Measurements from ENCODE around the gene TCN1.

Gene TCN1

GRCh38 chr11:59845399-59845798, 20.9 kb downstream of the TCN1 start, which contains the start of gene CBLIF:
Gene CBLIF (minus strand): TSS chr11:59845499. CDS start chr11:59845453, 46 bp downstream.
- Histone ChIP-seq H3K27me3 (ENCODE audit: control insufficient read depth, low read length) (no peaks in the 10 kb centered on the region), H3K4me1 (ENCODE audit: control insufficient read depth, low read length) (no peaks in the 10 kb centered on the region), H4K20me1 (ENCODE audit: control insufficient read depth, insufficient read depth, low read depth, low read length) (no peaks in the 10 kb centered on the region), H3K36me3 (ENCODE audit: control insufficient read depth, low read length) (no peaks in the 10 kb centered on the region), H3K9me2 (replicated peaks; ENCODE audit: control insufficient read depth, low read length) (no peaks in the 10 kb centered on the region), H3K4me3 (ENCODE audit: low read length) (no peak within 1 kb of the TSS), H3K79me2 (ENCODE audit: control insufficient read depth, low read length) (no peaks in the 10 kb centered on the region), H3K9me3 (ENCODE audit: control insufficient read depth, insufficient read depth, low read length) (no peaks in the 10 kb centered on the region), H3F3A (ENCODE audit: control insufficient read depth, insufficient read depth) (no peaks in the 10 kb centered on the region), H3K4me2 (ENCODE audit: low read length) (no peak within 1 kb of the TSS), H3K27ac (ENCODE audit: low read depth, low read length) (no peak within 1 kb of the TSS)
- no peak for TF ChIP-seq CTCF (IDR thresholded peaks at IDR 0.05; ENCODE audit: low read depth, low read length, poor library complexity, severe bottlenecking)
- TF ChIP-seq EZH2phosphoT487 (IDR thresholded peaks at IDR 0.05; ENCODE audit: borderline replicate concordance, low read length), result no peak

GRCh38 chr11:59842316-59842715, 24.0 kb downstream of the TCN1 start:
- Histone ChIP-seq H3K4me2 (ENCODE audit: low read length) (no peak overlapping the region), H3K4me1 (ENCODE audit: control insufficient read depth, low read length) (no peaks in the 10 kb centered on the region)
- TF ChIP-seq CTCF (IDR thresholded peaks at IDR 0.05; ENCODE audit: low read depth, low read length, poor library complexity, severe bottlenecking) (no peak), EZH2phosphoT487 (IDR thresholded peaks at IDR 0.05; ENCODE audit: borderline replicate concordance, low read length) (no peak)

GRCh38 chr11:59841514-59841913, 24.8 kb downstream of the TCN1 start:
- Histone ChIP-seq H3F3A (ENCODE audit: control insufficient read depth, insufficient read depth) (no peaks in the 10 kb centered on the region), H3K27ac (ENCODE audit: low read depth, low read length) (no peak overlapping the region), H3K4me2 (ENCODE audit: low read length) (no peak overlapping the region), H3K4me3 (ENCODE audit: low read length) (no peak overlapping the region), H4K20me1 (ENCODE audit: control insufficient read depth, insufficient read depth, low read depth, low read length) (no peaks in the 10 kb centered on the region), H3K9me2 (replicated peaks; ENCODE audit: control insufficient read depth, low read length) (no peaks in the 10 kb centered on the region), H3K4me1 (ENCODE audit: control insufficient read depth, low read length) (no peaks in the 10 kb centered on the region), H3K9me3 (ENCODE audit: control insufficient read depth, insufficient read depth, low read length) (no peaks in the 10 kb centered on the region), H3K27me3 (ENCODE audit: control insufficient read depth, low read length) (no peaks in the 10 kb centered on the region), H3K36me3 (ENCODE audit: control insufficient read depth, low read length) (no peaks in the 10 kb centered on the region), H3K79me2 (ENCODE audit: control insufficient read depth, low read length) (no peaks in the 10 kb centered on the region)
- no peak for TF ChIP-seq EZH2phosphoT487 (IDR thresholded peaks at IDR 0.05; ENCODE audit: borderline replicate concordance, low read length)
- no peak for TF ChIP-seq CTCF (IDR thresholded peaks at IDR 0.05; ENCODE audit: low read depth, low read length, poor library complexity, severe bottlenecking)

More at GRCh38 chr11:59842316-59842715, 24.0 kb downstream of the TCN1 start:
- H3K9me2 ChIP-seq (replicated peaks; ENCODE audit: control insufficient read depth, low read length), result no peaks in the 10 kb centered on the region
- H3K9me3 ChIP-seq (ENCODE audit: control insufficient read depth, insufficient read depth, low read length), result no peaks in the 10 kb centered on the region
- no peaks in the 10 kb centered on the region for H3K79me2 ChIP-seq (ENCODE audit: control insufficient read depth, low read length)
- no peak overlapping the region for H3K27ac ChIP-seq (ENCODE audit: low read depth, low read length)
- no peaks in the 10 kb centered on the region for H4K20me1 ChIP-seq (ENCODE audit: control insufficient read depth, insufficient read depth, low read depth, low read length)
- no peaks in the 10 kb centered on the region for H3K36me3 ChIP-seq (ENCODE audit: control insufficient read depth, low read length)
- no peaks in the 10 kb centered on the region for H3F3A ChIP-seq (ENCODE audit: control insufficient read depth, insufficient read depth)
- H3K27me3 ChIP-seq (ENCODE audit: control insufficient read depth, low read length), result no peaks in the 10 kb centered on the region
- no peak overlapping the region for H3K4me3 ChIP-seq (ENCODE audit: low read length)
